ENCODE results near the gene KIF6. TPM values are rescaled to one million over a fixed set of nuclear protein-coding genes. Genes with fewer than 3 reads are reported as not detected.

KIF6 gene
- total RNA-seq, 2 experiments from 2014 or later, result not detected

DNA sequence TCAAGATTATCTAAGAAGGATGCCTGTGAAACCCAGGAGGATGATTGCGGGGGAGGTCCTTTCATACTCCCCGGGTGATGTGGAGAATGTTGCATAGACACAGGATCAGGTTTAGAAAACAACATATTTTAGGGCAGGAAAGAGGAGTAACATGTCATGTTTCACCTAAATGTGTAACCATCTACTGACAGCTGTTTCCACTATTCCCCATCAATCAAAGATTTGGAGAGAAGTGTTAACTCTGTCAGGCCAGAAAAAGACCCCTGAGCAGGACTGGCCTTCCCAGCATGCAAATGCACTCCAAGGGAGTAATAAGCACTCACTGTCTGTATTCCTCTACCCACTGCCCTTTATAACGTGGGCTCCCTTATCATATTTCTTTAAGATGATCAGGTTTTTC is 254.7 kb downstream of the KIF6 start:
- H3K4me1 Mint-ChIP-seq, result peaks cover 8% of the 10 kb centered on the region
- H3K27me3 Mint-ChIP-seq, result peaks cover 11% of the 10 kb centered on the region
- ATAC-seq (ENCODE audit: low read depth) (no peak), DNase-seq (no peak)
- POLR2A ChIA-PET, result no interaction called here
- no peak overlapping the region for H3K27ac Mint-ChIP-seq
- no peaks in the 10 kb centered on the region for H3K36me3 Mint-ChIP-seq
- no peaks in the 10 kb centered on the region for H3K9me3 Mint-ChIP-seq
- H3K4me3 Mint-ChIP-seq, result no peak overlapping the region

GRCh38 chr6:39468385-39468784 is 256.8 kb downstream of the KIF6 start:
- Mint-ChIP-seq H3K4me1 (peaks cover 8% of the 10 kb centered on the region), H3K36me3 (no peaks in the 10 kb centered on the region), H3K4me3 (no peak overlapping the region), H3K9me3 (peaks cover 2% of the 10 kb centered on the region), H3K27ac (no peak overlapping the region), H3K27me3 (peaks cover 11% of the 10 kb centered on the region)
- ATAC-seq (ENCODE audit: low read depth) (no peak), DNase-seq (no peak)
- POLR2A ChIA-PET, result no interaction called here

DNA sequence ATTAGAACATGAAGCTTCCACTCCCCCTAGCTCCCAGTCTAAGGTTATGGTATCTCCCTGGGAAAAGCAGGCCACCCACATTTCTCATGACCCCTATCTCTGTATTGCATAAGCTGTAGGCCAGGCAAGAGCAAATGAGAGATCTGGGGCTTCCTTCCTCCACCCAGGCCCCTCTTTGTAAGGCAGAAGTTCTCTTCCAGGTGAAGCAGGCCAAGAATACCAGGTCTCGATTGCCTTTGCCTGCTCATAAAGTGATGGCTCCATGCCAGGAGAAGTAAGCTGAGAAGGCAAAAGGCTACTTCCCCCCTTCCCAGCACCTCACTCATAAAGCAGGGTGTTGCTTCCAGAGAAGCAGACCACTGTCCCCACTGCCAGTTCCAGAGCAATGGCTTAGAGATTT is 258.6 kb downstream of the KIF6 start:
- no peaks in the 10 kb centered on the region for H3K36me3 Mint-ChIP-seq
- peaks cover 2% of the 10 kb centered on the region for H3K9me3 Mint-ChIP-seq
- H3K4me1 Mint-ChIP-seq, result no peaks in the 10 kb centered on the region
- H3K27me3 Mint-ChIP-seq, result peaks cover 13% of the 10 kb centered on the region
- POLR2A ChIA-PET, result no interaction called here
- H3K4me3 Mint-ChIP-seq, result no peak overlapping the region
- DNase-seq (no peak), ATAC-seq (ENCODE audit: low read depth) (no peak)
- no peak overlapping the region for H3K27ac Mint-ChIP-seq

- ATAC-seq (ENCODE audit: low read depth), result no peak
- Mint-ChIP-seq H3K4me3 (no peak overlapping the region), H3K4me1 (no peaks in the 10 kb centered on the region), H3K27ac (no peak overlapping the region), H3K27me3 (peaks cover 13% of the 10 kb centered on the region), H3K36me3 (no peaks in the 10 kb centered on the region), H3K9me3 (peaks cover 2% of the 10 kb centered on the region)
- no peak for DNase-seq
- POLR2A ChIA-PET, result no interaction called here
These were observed 259.7 kb downstream of the KIF6 start for GRCh38 chr6:39465539-39465938.

DNA sequence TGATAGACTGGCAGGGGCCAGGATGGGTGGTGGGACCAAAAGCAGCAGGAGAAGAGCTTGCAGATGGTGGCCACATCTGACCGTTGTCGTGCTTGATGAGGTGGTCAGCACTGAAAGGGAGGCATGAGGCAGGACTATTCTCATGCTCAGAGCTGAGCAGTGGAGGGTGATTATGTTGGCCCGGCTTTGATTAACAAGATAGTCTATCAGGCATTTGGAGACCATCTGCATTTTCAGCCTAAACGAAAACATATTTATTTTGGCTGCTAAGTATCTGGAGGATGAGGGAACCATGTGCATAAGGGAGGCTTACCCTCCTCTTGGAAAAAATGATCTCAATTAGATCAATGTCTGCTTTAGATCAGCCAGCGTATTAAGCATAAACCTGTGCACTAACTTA is 261.1 kb downstream of the KIF6 start:
- DNase-seq (no peak), ATAC-seq (ENCODE audit: low read depth) (no peak)
- H3K4me3 Mint-ChIP-seq, result no peak overlapping the region
- H3K9me3 Mint-ChIP-seq, result peaks cover 2% of the 10 kb centered on the region
- H3K27ac Mint-ChIP-seq, result no peak overlapping the region
- no peaks in the 10 kb centered on the region for H3K4me1 Mint-ChIP-seq
- H3K27me3 Mint-ChIP-seq, result peaks cover 13% of the 10 kb centered on the region
- H3K36me3 Mint-ChIP-seq, result no peaks in the 10 kb centered on the region
- POLR2A ChIA-PET, result no interaction called here

GRCh38 chr6:39453956-39454524 is 271.2 kb downstream of the KIF6 start:
- no peak for ATAC-seq (ENCODE audit: low read depth)
- DNase-seq, result no peak
- H3K27ac Mint-ChIP-seq, result no peak overlapping the region
- H3K4me1 Mint-ChIP-seq, result no peaks in the 10 kb centered on the region
- H3K4me3 Mint-ChIP-seq, result no peak overlapping the region
- peaks cover 3% of the 10 kb centered on the region for H3K9me3 Mint-ChIP-seq
- H3K27me3 Mint-ChIP-seq, result peaks cover 3% of the 10 kb centered on the region
- POLR2A ChIA-PET, result no interaction called here
- H3K36me3 Mint-ChIP-seq, result no peaks in the 10 kb centered on the region

GRCh38 chr6:39453241-39453640 is 272.0 kb downstream of the KIF6 start:
- Mint-ChIP-seq H3K4me1 (no peaks in the 10 kb centered on the region), H3K27me3 (peaks cover 3% of the 10 kb centered on the region), H3K27ac (no peak overlapping the region), H3K36me3 (no peaks in the 10 kb centered on the region), H3K9me3 (peaks cover 3% of the 10 kb centered on the region), H3K4me3 (no peak overlapping the region)
- DNase-seq (no peak), ATAC-seq (ENCODE audit: low read depth) (no peak)
- POLR2A ChIA-PET, result no interaction called here

DNA sequence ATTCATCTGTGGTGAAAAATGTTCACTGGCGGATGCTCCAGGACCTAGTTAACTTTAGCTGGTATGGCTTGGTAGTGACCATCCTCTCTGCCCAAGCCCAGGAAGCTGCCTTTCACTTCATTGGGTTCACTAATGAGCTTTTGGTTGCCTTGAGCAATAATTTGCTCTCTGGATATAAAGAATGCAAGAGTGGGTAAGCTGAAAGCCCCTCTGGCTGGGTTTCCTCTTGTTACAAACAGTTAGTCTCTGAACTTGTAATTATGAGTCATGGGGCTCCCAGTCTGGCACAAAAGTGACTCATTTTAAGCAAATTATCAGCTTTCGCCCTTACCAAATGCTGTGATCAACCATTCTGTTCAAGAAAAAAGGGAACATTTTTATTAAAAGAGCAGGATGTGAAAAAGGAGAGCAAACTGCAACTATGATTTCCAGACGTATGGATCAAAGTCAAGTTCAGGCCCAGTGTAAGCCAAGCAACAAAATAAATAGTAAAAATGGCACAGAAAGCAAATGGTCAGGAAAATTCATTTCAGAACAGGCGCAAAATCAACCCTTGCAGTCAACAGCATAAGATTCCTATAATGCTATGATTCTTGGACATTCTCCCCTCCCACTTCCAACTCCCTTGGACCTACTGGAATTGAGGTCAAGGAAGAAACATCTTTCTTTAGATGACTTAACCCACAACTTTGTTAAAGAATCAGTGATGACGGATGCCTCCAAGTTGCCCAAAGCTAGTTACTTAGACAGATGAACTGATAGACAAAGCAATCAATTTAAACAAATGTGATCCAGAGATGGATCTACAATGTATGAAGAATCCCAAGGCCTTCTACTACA is 272.7 kb downstream of the KIF6 start:
- no peak overlapping the region for H3K4me3 Mint-ChIP-seq

DNA sequence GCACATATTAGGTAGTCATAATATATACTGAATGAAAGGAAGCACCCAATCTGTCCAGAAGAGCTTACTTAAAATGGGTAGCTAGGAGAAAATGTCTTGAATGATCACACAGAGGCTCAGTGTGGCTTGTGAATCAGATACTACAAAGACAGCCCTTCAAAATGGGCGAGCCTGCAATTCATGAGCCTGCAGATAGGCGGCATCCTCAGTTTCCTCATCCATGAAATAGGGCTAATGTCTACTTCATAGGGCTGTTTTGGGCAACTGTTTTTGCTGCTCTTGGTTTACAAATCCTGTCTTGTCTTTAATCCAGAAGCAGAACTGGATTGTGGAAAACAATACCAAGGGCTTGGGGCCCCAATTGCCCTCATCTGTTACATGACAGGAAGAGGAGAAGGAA is 273.4 kb downstream of the KIF6 start:
- Mint-ChIP-seq H3K4me3 (no peak overlapping the region), H3K36me3 (no peaks in the 10 kb centered on the region), H3K4me1 (no peaks in the 10 kb centered on the region), H3K27ac (no peak overlapping the region), H3K27me3 (peaks cover 3% of the 10 kb centered on the region), H3K9me3 (peaks cover 3% of the 10 kb centered on the region)
- ATAC-seq (ENCODE audit: low read depth) (no peak), DNase-seq (no peak)
- POLR2A ChIA-PET, result no interaction called here

More for the DNA sequence above, 272.7 kb downstream of the KIF6 start:
- peaks cover 3% of the 10 kb centered on the region for H3K9me3 Mint-ChIP-seq
- ATAC-seq (ENCODE audit: low read depth) (no peak), DNase-seq (no peak)
- H3K27ac Mint-ChIP-seq, result no peak overlapping the region
- POLR2A ChIA-PET, result no interaction called here
- H3K27me3 Mint-ChIP-seq, result peaks cover 3% of the 10 kb centered on the region
- no peaks in the 10 kb centered on the region for H3K4me1 Mint-ChIP-seq
- no peaks in the 10 kb centered on the region for H3K36me3 Mint-ChIP-seq

GRCh38 chr6:39449022-39449421 is 276.2 kb downstream of the KIF6 start:
- POLR2A ChIA-PET, result no interaction called here
- peaks cover 2% of the 10 kb centered on the region for H3K9me3 Mint-ChIP-seq
- H3K4me1 Mint-ChIP-seq, result no peaks in the 10 kb centered on the region
- ATAC-seq (ENCODE audit: low read depth) (no peak), DNase-seq (no peak)
- H3K27me3 Mint-ChIP-seq, result peaks cover 1% of the 10 kb centered on the region
- no peaks in the 10 kb centered on the region for H3K36me3 Mint-ChIP-seq
- H3K4me3 Mint-ChIP-seq, result no peak overlapping the region
- H3K27ac Mint-ChIP-seq, result no peak overlapping the region

GRCh38 chr6:39446909-39447308 is 278.3 kb downstream of the KIF6 start:
- DNase-seq, result no peak

DNA sequence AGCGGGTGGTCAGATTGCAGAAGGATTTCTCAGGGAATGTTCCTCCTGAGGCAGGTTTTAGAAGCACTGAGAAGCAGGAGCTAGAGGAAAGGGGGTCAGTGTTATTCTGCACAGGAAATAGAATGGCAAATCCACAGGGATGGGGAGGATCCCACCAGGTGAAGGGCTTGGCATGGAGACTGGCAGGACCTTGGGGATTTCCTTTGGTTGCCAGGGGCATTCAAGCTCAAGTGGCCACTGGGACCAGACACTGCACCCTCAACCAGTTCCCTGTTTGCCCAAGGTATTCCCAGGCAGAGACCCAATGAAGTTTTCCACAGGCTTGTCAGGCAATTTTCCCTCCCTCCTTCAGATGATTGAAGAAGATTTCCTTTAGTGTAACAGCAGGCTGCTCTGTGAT is 279.5 kb downstream of the KIF6 start:
- POLR2A ChIA-PET, result no interaction called here
- Mint-ChIP-seq H3K4me3 (no peak overlapping the region), H3K36me3 (no peaks in the 10 kb centered on the region), H3K27me3 (peaks cover 1% of the 10 kb centered on the region), H3K27ac (no peak overlapping the region), H3K9me3 (no peaks in the 10 kb centered on the region), H3K4me1 (no peaks in the 10 kb centered on the region)
- DNase-seq, result no peak
- ATAC-seq (ENCODE audit: low read depth), result no peak

More at GRCh38 chr6:39446909-39447308, 278.3 kb downstream of the KIF6 start:
- Mint-ChIP-seq H3K27ac (no peak overlapping the region), H3K4me1 (no peaks in the 10 kb centered on the region), H3K4me3 (no peak overlapping the region), H3K36me3 (no peaks in the 10 kb centered on the region), H3K27me3 (peaks cover 1% of the 10 kb centered on the region), H3K9me3 (no peaks in the 10 kb centered on the region)
- no peak for ATAC-seq (ENCODE audit: low read depth)
- POLR2A ChIA-PET, result no interaction called here

DNA sequence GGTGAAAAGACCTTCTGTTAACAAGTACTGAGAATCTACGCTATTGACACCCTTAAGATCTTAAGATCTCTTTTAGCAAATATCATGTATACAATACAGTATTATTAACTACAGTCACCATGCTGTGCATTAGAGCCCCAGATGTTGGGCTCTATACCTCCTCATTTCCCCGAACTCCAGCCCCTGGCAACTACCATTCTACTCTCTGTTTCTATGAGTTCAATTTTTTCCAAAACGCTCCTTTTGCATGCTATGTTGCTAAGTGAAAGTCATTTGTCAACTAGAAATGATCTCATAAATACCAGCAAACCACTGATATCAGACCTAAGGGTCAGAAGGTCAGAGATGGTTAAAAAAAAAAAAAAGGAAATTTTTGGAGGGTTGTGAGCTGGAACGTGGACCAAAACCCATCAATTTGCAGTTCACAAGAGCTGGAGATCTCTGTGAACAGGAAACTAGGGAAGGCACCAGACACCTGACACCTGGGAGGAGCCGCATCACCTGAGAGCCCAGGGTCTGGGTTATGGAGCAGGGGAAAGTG is 280.7 kb downstream of the KIF6 start:
- H3K4me3 Mint-ChIP-seq, result no peak overlapping the region
- H3K27ac Mint-ChIP-seq, result no peak overlapping the region
- no peak for DNase-seq
- no peak for ATAC-seq (ENCODE audit: low read depth)
- H3K4me1 Mint-ChIP-seq, result no peaks in the 10 kb centered on the region
- H3K36me3 Mint-ChIP-seq, result no peaks in the 10 kb centered on the region
- H3K27me3 Mint-ChIP-seq, result peaks cover 8% of the 10 kb centered on the region
- POLR2A ChIA-PET, result no interaction called here
- H3K9me3 Mint-ChIP-seq, result no peaks in the 10 kb centered on the region

DNA sequence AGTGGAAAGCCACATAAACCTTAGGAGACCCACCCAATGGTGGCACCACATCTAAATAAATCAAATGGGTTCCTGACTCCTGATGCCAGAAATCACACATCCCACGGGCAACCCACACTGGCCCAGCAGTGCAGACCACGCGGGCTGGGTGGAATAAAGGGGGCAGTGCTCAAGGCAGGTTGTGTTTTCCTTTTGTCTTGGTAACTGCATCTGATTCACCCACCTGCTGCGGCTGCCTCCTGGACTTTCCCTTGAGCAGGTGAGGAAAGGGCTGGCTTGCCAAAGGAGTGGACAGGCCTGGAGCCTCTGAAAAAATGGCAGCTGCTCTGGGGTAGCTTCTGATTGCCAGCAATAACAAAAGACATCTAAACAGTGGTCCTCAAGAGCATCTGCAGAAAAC is 283.2 kb downstream of the KIF6 start:
- POLR2A ChIA-PET, result no interaction called here
- peaks cover 8% of the 10 kb centered on the region for H3K27me3 Mint-ChIP-seq
- no peak overlapping the region for H3K27ac Mint-ChIP-seq
- no peaks in the 10 kb centered on the region for H3K4me1 Mint-ChIP-seq
- H3K9me3 Mint-ChIP-seq, result no peaks in the 10 kb centered on the region
- H3K36me3 Mint-ChIP-seq, result no peaks in the 10 kb centered on the region
- ATAC-seq (ENCODE audit: low read depth), result no peak
- no peak overlapping the region for H3K4me3 Mint-ChIP-seq
- DNase-seq, result no peak

Measured in activated naive CD8-positive, alpha-beta T cell treated with anti-CD3 and anti-CD28 coated beads, Interleukin-2, amount 10 ng/mL, durations not matched to agents 7 days and 5 days (primary cell).